Measurements from ENCODE around the gene KCNH3. TPM values are rescaled to one million over a fixed set of nuclear protein-coding genes. Genes with fewer than 3 reads are reported as not detected.

The KCNH3 gene
- total RNA-seq, 2 experiments from 2014 or later: 2.4 to 3.4 TPM

- peaks cover 26% of the 10 kb centered on the region for H3K36me3 ChIP-seq (ENCODE audit: insufficient read depth, low read length)
- intact Hi-C loops (cut with DNase I, micrococcal nuclease): loop anchor here in 1 of 2 experiments (1.0 to 5.0 kb wide), 2 partner anchors 55 to 174 kb away; partner anchors contain the start of genes PRPF40B and TMBIM6
- peaks cover 49% of the 10 kb centered on the region for H3K4me1 ChIP-seq (ENCODE audit: insufficient read depth, low read length)
- ChIA-PET POLR2A (interaction anchor here (2.7 kb wide), 1 partner anchor 54 kb away, joined by 23 read pairs; the partner anchor contains the start of gene PRPF40B), CTCF (interaction anchor here (0.9 to 1.7 kb wide), 2 partner anchors 12 to 55 kb away, joined by 5 read pairs; partner anchors contain the start of gene PRPF40B)
- Mint-ChIP-seq H3K36me3 (ENCODE audit: low read depth) (peaks cover 42% of the 10 kb centered on the region), H3K27ac (peak overlapping the region; percentile 99), H3K4me1 (ENCODE audit: low read depth) (peaks cover 69% of the 10 kb centered on the region), H3K27me3 (no peaks in the 10 kb centered on the region), H3K4me3 (peak overlapping the region; percentile 97), H3K9me3 (no peaks in the 10 kb centered on the region)
- ATAC-seq (ENCODE audit: poor library complexity) (no peak), DNase-seq (peak in 1 of 14 experiments; percentile 16)
- H3K27me3 ChIP-seq (ENCODE audit: control insufficient read depth in 1 of 2, insufficient read depth in 2 of 2, low read length in 2 of 2): no peaks in the 10 kb centered on the region
- peak overlapping the region; percentile 67 for H3K4me3 ChIP-seq (ENCODE audit: low read length)
- peak overlapping the region; percentile 93 to 94 for H3K27ac ChIP-seq (ENCODE audit: low read depth in 1 of 2, low read length in 2 of 2)
- TF ChIP-seq, protein P1, sequence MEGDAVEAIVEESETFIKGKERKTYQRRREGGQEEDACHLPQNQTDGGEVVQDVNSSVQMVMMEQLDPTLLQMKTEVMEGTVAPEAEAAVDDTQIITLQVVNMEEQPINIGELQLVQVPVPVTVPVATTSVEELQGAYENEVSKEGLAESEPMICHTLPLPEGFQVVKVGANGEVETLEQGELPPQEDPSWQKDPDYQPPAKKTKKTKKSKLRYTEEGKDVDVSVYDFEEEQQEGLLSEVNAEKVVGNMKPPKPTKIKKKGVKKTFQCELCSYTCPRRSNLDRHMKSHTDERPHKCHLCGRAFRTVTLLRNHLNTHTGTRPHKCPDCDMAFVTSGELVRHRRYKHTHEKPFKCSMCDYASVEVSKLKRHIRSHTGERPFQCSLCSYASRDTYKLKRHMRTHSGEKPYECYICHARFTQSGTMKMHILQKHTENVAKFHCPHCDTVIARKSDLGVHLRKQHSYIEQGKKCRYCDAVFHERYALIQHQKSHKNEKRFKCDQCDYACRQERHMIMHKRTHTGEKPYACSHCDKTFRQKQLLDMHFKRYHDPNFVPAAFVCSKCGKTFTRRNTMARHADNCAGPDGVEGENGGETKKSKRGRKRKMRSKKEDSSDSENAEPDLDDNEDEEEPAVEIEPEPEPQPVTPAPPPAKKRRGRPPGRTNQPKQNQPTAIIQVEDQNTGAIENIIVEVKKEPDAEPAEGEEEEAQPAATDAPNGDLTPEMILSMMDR (IDR thresholded peaks at IDR 0.05): no peak
- no peaks in the 10 kb centered on the region for H3K9me3 ChIP-seq (ENCODE audit: control insufficient read depth in 1 of 2, insufficient read depth in 1 of 2, low read length in 2 of 2)
These were observed 29.8 kb downstream of the KCNH3 start for GRCh38 chr12:49568442-49569162.

GRCh38 chr12:49577589-49578315 lies 38.9 kb downstream of the KCNH3 start:
- H3K27me3 ChIP-seq (ENCODE audit: control insufficient read depth in 1 of 2, insufficient read depth in 2 of 2, low read length in 2 of 2): no peaks in the 10 kb centered on the region
- intact Hi-C loops (cut with DNase I, micrococcal nuclease): no loop called here
- H3K9me3 ChIP-seq (ENCODE audit: control insufficient read depth in 1 of 2, insufficient read depth in 1 of 2, low read length in 2 of 2): no peaks in the 10 kb centered on the region
- ATAC-seq (ENCODE audit: poor library complexity): no peak
- TF ChIP-seq, protein P1 (IDR thresholded peaks at IDR 0.05): no peak
- H3K27me3 Mint-ChIP-seq: no peaks in the 10 kb centered on the region
- H3K4me1 ChIP-seq (ENCODE audit: insufficient read depth, low read length): peaks cover 9% of the 10 kb centered on the region
- peaks cover 6% of the 10 kb centered on the region for H3K4me1 Mint-ChIP-seq (ENCODE audit: low read depth)
- H3K36me3 Mint-ChIP-seq (ENCODE audit: low read depth): peaks cover 25% of the 10 kb centered on the region
- no peak overlapping the region for H3K27ac Mint-ChIP-seq
- no peaks in the 10 kb centered on the region for H3K9me3 Mint-ChIP-seq
- no peak for DNase-seq
- H3K36me3 ChIP-seq (ENCODE audit: insufficient read depth, low read length): peaks cover 9% of the 10 kb centered on the region
- H3K4me3 Mint-ChIP-seq: no peak overlapping the region
- no peak overlapping the region for H3K4me3 ChIP-seq (ENCODE audit: low read length)
- POLR2A ChIA-PET: no interaction called here
- no peak overlapping the region for H3K27ac ChIP-seq (ENCODE audit: low read depth in 1 of 2, low read length in 2 of 2)
- CTCF ChIA-PET: interaction anchor here (1.3 kb wide), 1 partner anchor 46 kb away, joined by 3 read pairs; the partner anchor contains the start of gene PRPF40B

GRCh38 chr12:49578471-49579112 lies 39.8 kb downstream of the KCNH3 start:
- ATAC-seq (ENCODE audit: poor library complexity): no peak
- no peak overlapping the region for H3K4me3 Mint-ChIP-seq
- Histone ChIP-seq H3K9me3 (ENCODE audit: control insufficient read depth in 1 of 2, insufficient read depth in 1 of 2, low read length in 2 of 2) (no peaks in the 10 kb centered on the region), H3K4me3 (ENCODE audit: low read length) (no peak overlapping the region), H3K4me1 (ENCODE audit: insufficient read depth, low read length) (peaks cover 9% of the 10 kb centered on the region), H3K27ac (ENCODE audit: low read depth in 1 of 2, low read length in 2 of 2) (no peak overlapping the region), H3K27me3 (ENCODE audit: control insufficient read depth in 1 of 2, insufficient read depth in 2 of 2, low read length in 2 of 2) (no peaks in the 10 kb centered on the region), H3K36me3 (ENCODE audit: insufficient read depth, low read length) (peaks cover 10% of the 10 kb centered on the region)
- H3K9me3 Mint-ChIP-seq: no peaks in the 10 kb centered on the region
- TF ChIP-seq, protein P1 (IDR thresholded peaks at IDR 0.05): no peak
- CTCF ChIA-PET: interaction anchor here (3.3 kb wide), 1 partner anchor 221 kb away, joined by 20 read pairs; no protein-coding TSS in a partner anchor
- H3K36me3 Mint-ChIP-seq (ENCODE audit: low read depth): peaks cover 27% of the 10 kb centered on the region
- POLR2A ChIA-PET: no interaction called here
- no peak overlapping the region for H3K27ac Mint-ChIP-seq
- intact Hi-C loops (cut with DNase I, micrococcal nuclease): no loop called here
- H3K27me3 Mint-ChIP-seq: no peaks in the 10 kb centered on the region
- H3K4me1 Mint-ChIP-seq (ENCODE audit: low read depth): peaks cover 6% of the 10 kb centered on the region
- DNase-seq: no peak

All from CD4-positive, alpha-beta T cell (primary cell).